ENCODE results near the gene ZNF324. TPM values are rescaled to one million over a fixed set of nuclear protein-coding genes. Genes with fewer than 3 reads are reported as not detected.
A peak's percentile ranks its signal among the peaks of the same experiment; 100 is the strongest.

Gene ZNF324
- total and polyA plus RNA-seq, 3 donors from 2014 or later: 7.8 to 24.8 (median 23.2) TPM

- intact Hi-C loops (cut with DNase I; ENCODE audit: low total_unique reads): no loop called here
- Histone ChIP-seq H3K4me3 (no peak within 1 kb of the TSS), H3K27me3 (no peaks in the 10 kb centered on the region), H3K36me3 (ENCODE audit: low read depth, missing control alignments) (no peaks in the 10 kb centered on the region), H3K9me3 (no peaks in the 10 kb centered on the region), H3K27ac (no peak within 1 kb of the TSS), H3K4me1 (peaks cover 5% of the 10 kb centered on the region)
- TF ChIP-seq CTCF (IDR thresholded peaks at IDR 0.05) (no peak), POLR2A (IDR thresholded peaks at IDR 0.05) (no peak)
- DNase-seq: no peak
- WGBS, 2 donors: 76 to 80% methylated on average over 3 to 25 of the region's 25 CpGs
Measured at GRCh38 chr19:58511353-58512208, 44.7 kb downstream of the ZNF324 start, which contains the start of gene SLC27A5. Gene SLC27A5, minus strand, starts transcription at chr19:58511992. Its CDS starts 37 bp downstream, at chr19:58511955.

- H3K27ac ChIP-seq: peak overlapping the region in 1 of 2 donors; percentile 53
- 33 to 63% methylated on average over 1 to 10 of the region's 10 CpGs for WGBS, 2 donors
- no peaks in the 10 kb centered on the region for H3K9me3 ChIP-seq
- peak; percentile 29 for DNase-seq
- no peak for TF ChIP-seq POLR2A (IDR thresholded peaks at IDR 0.05)
- TF ChIP-seq CTCF (IDR thresholded peaks at IDR 0.05): no peak
- intact Hi-C loops (cut with DNase I; ENCODE audit: low total_unique reads): no loop called here
- peaks cover 13% of the 10 kb centered on the region for H3K4me1 ChIP-seq
- H3K36me3 ChIP-seq (ENCODE audit: low read depth, missing control alignments): no peaks in the 10 kb centered on the region
- H3K27me3 ChIP-seq: no peaks in the 10 kb centered on the region
- peak overlapping the region; percentile 34 to 59 for H3K4me3 ChIP-seq
Measured at GRCh38 chr19:58513213-58513693, 46.4 kb downstream of the ZNF324 start.

- intact Hi-C loops (cut with DNase I; ENCODE audit: low total_unique reads): no loop called here
- Histone ChIP-seq H3K27me3 (no peaks in the 10 kb centered on the region), H3K4me1 (peaks cover 19% of the 10 kb centered on the region), H3K4me3 (peak overlapping the region; percentile 34 to 59), H3K9me3 (no peaks in the 10 kb centered on the region), H3K36me3 (ENCODE audit: low read depth, missing control alignments) (no peaks in the 10 kb centered on the region), H3K27ac (peak overlapping the region in 1 of 2 donors; percentile 53)
- DNase-seq: peak; percentile 86
- WGBS, 2 donors: 20 to 34% methylated on average over 9 to 60 of the region's 66 CpGs
- TF ChIP-seq CTCF (IDR thresholded peaks at IDR 0.05) (peak; percentile 78 to 97 (median 89)), POLR2A (IDR thresholded peaks at IDR 0.05) (no peak)
Measured at GRCh38 chr19:58513694-58514563, 47.0 kb downstream of the ZNF324 start.

GRCh38 chr19:58514564-58515022 lies 47.7 kb downstream of the ZNF324 start:
- peaks cover 19% of the 10 kb centered on the region for H3K4me1 ChIP-seq
- H3K4me3 ChIP-seq: peak overlapping the region in 1 of 2 donors; percentile 59
- DNase-seq: no peak
- no peaks in the 10 kb centered on the region for H3K27me3 ChIP-seq
- intact Hi-C loops (cut with DNase I; ENCODE audit: low total_unique reads): no loop called here
- H3K9me3 ChIP-seq: no peaks in the 10 kb centered on the region
- TF ChIP-seq CTCF (IDR thresholded peaks at IDR 0.05) (no peak), POLR2A (IDR thresholded peaks at IDR 0.05) (no peak)
- H3K27ac ChIP-seq: no peak overlapping the region
- no peaks in the 10 kb centered on the region for H3K36me3 ChIP-seq (ENCODE audit: low read depth, missing control alignments)
- WGBS, 2 donors: 79 to 86% methylated on average over 2 to 3 of the region's 3 CpGs
